ENCODE results near the gene PRC1.
A peak's percentile ranks its signal among the peaks of the same experiment; 100 is the strongest.
"Not testable (repeated sequence)": the region's sequence is repeated elsewhere in the genome, so short reads cannot be mapped to it uniquely, and the experiment has no call there.

Gene PRC1

DNA sequence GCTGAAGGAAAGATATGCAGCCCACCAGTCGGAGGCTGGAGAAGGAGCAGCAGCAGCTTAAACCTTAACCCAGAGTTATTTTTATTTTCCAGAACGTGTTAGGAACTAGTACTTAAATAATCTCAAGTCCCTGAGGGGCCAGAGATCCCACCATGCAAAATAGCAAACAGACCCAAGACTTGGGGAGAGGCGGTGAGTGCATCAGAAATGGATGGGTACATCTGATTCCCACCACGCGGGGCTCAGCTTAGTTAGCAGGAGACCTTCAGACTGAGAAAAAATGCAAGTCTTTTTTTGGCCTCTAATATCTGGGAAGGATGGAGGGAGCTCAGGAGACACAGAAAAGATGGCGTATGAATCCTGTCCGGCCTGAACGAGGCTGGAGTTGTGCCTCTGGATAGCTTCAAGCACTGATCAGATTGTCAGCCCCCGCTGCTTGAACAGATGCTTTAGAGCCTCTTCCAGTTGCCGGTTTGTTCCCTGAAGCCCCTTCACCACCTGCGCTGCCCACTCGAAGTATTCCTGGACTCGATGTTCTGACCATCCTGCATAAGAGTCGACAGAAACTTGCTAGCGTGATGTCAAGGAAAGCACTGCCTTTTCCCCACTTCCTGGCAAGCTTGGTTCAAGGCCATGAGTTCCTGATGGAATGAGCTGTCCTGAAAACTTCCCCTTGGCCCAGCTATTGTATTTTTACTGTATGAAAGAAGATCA is 63.3 kb downstream of the PRC1 start:
- DNase-seq (ENCODE audit: extremely low read depth, insufficient read length): peak; percentile 41
- no peaks in the 10 kb centered on the region for H3K36me3 ChIP-seq (ENCODE audit: control insufficient read depth, insufficient read depth, low read length)
- TF ChIP-seq, protein P1, sequence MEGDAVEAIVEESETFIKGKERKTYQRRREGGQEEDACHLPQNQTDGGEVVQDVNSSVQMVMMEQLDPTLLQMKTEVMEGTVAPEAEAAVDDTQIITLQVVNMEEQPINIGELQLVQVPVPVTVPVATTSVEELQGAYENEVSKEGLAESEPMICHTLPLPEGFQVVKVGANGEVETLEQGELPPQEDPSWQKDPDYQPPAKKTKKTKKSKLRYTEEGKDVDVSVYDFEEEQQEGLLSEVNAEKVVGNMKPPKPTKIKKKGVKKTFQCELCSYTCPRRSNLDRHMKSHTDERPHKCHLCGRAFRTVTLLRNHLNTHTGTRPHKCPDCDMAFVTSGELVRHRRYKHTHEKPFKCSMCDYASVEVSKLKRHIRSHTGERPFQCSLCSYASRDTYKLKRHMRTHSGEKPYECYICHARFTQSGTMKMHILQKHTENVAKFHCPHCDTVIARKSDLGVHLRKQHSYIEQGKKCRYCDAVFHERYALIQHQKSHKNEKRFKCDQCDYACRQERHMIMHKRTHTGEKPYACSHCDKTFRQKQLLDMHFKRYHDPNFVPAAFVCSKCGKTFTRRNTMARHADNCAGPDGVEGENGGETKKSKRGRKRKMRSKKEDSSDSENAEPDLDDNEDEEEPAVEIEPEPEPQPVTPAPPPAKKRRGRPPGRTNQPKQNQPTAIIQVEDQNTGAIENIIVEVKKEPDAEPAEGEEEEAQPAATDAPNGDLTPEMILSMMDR (IDR thresholded peaks at IDR 0.05; ENCODE audit: insufficient read depth, low read length, poor library complexity, severe bottlenecking): no peak
- H3K4me3 ChIP-seq (replicated peaks; ENCODE audit: low read depth, low read length): peak overlapping the region; percentile 82
- no peaks in the 10 kb centered on the region for H3K27me3 ChIP-seq (replicated peaks; ENCODE audit: control insufficient read depth, insufficient read depth, low read length)

DNA sequence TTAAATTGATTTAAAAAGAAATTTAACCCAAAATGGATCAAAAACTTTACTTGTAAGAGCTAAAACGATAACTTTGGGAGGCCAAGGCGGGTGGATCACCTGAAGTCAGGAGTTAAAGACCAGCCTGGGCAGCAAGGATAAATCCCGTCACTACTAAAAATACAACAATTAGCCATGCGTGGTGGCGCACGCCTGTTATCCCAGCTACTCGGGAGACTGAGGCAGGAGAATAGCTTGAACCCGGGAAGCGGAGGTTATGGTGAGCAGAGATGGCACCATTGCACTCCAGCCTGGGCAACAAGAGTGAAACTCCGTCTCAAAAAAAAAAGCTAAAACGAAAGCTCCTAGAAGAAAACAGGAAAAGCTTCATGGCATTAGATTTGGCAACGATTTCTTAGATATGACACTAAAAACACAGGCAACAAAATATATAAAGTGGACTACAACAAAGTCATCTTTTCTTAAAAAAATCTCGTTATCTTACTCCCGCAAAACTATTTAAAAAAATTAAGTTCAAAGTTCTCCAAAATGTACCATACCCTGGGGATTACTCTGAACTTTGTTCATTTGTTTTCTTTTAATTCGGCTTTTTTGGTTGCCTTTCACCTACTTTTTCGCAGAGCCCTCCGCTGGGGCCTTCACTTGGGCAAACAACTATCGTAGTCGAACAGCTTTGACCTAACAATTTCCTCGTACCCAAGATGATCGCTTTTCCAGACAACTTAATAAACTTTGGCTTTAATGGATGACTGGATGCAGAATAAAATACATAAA is 64.9 kb downstream of the PRC1 start:
- DNase-seq (ENCODE audit: extremely low read depth, insufficient read length): no peak
- peak overlapping the region; percentile 82 for H3K4me3 ChIP-seq (replicated peaks; ENCODE audit: low read depth, low read length)
- H3K36me3 ChIP-seq (ENCODE audit: control insufficient read depth, insufficient read depth, low read length): no peaks in the 10 kb centered on the region
- TF ChIP-seq, protein P1 (IDR thresholded peaks at IDR 0.05; ENCODE audit: insufficient read depth, low read length, poor library complexity, severe bottlenecking): no peak
- H3K27me3 ChIP-seq (replicated peaks; ENCODE audit: control insufficient read depth, insufficient read depth, low read length): no peaks in the 10 kb centered on the region

DNA sequence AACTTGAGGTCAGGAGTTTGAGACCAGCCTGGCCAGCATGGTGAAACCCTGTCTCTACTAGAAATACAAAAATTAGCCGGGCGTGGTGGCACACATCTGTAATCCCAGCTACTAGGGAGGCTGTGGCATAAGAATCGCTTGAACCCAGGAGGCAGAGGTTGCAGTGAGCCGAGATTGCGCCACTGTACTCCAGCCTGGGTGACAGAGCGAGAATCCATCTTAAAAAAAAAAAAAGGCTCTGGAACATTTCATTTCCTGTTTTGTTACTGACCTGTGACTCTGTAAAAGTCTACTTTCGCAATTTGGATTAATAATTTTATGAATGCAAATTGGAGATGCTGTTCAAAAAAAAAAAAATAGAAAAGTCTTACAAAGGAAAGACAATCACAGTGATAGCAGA is 66.2 kb downstream of the PRC1 start:
- H3K27me3 ChIP-seq (replicated peaks; ENCODE audit: control insufficient read depth, insufficient read depth, low read length); DNase-seq (ENCODE audit: extremely low read depth, insufficient read length); H3K36me3 ChIP-seq (ENCODE audit: control insufficient read depth, insufficient read depth, low read length); H3K4me3 ChIP-seq (replicated peaks; ENCODE audit: low read depth, low read length): not testable (repeated sequence)

DNA sequence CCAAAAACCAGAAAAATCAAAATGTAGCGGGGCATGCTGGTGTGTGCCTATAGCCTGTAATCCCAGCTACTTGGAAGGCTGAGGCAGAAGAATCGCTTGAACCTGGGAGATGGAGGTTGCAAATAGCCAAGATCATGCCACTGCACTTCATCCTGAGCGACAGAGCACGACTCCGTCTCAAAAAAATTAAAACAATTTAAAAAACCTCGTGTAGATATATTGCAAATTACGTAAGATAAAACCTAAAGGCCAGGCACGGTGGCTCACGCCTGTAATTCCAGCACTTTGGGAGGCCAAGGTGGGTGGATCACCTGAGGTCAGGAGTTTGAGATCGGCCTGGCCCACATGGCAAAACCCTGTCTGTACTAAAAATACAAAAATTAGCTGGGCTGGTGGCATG is 67.6 kb downstream of the PRC1 start:
- not testable (repeated sequence) for H3K4me3 ChIP-seq (replicated peaks; ENCODE audit: low read depth, low read length); DNase-seq (ENCODE audit: extremely low read depth, insufficient read length); H3K36me3 ChIP-seq (ENCODE audit: control insufficient read depth, insufficient read depth, low read length); H3K27me3 ChIP-seq (replicated peaks; ENCODE audit: control insufficient read depth, insufficient read depth, low read length)

DNA sequence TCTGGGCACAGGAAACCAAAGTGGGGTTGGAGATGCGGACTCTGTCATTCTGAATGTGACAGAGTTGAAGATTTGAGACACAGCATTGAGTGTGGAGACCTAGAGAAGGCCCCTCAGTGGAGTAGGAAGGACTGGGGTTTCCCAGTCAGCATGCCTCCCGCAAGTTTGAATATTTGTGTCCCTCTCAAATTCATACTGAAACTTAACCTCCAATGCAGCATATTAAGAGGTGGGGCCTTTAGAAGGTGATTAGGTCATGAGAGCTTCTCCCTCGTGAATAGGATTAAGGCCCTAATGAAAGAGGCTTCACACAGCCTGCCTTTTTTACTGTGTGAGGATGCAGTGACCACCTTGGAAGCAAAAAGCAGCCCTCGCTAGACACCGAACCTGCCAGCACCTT is 70.0 kb downstream of the PRC1 start:
- H3K27me3 ChIP-seq (replicated peaks; ENCODE audit: control insufficient read depth, insufficient read depth, low read length): no peaks in the 10 kb centered on the region
- H3K36me3 ChIP-seq (ENCODE audit: control insufficient read depth, insufficient read depth, low read length): peaks cover 10% of the 10 kb centered on the region
- TF ChIP-seq, protein P1 (IDR thresholded peaks at IDR 0.05; ENCODE audit: insufficient read depth, low read length, poor library complexity, severe bottlenecking): no peak
- H3K4me3 ChIP-seq (replicated peaks; ENCODE audit: low read depth, low read length): no peak overlapping the region
- DNase-seq (ENCODE audit: extremely low read depth, insufficient read length): no peak

DNA sequence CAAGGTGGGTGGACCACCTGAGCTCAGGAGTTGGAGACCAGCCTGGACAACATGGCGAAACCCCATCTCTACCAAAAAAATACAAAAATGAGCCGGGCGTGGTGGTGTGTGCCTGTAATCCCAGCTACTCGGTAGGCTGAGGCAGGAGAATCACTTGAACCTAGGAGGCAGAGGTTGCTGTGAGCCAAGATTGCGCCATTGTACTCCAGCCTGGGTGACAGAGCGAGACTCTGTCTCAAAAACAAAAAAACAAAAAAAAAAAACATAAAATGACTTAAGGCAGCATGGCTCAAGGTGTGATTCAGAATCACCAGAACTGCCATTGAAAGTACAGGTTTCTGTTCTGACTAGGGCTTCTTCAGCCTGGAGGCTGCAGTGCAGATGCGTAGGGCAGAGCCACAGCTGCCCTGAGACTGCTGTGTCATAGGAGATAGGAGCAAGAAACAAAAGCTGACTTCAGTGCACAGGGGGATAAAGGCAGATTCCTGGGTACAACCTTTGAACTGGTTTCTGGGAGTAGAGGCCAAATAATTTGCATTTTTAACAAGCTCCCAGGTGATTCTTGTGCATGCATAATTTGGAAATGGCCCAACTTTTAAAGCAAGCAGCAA is 71.5 kb downstream of the PRC1 start:
- H3K27me3 ChIP-seq (replicated peaks; ENCODE audit: control insufficient read depth, insufficient read depth, low read length); DNase-seq (ENCODE audit: extremely low read depth, insufficient read length); H3K4me3 ChIP-seq (replicated peaks; ENCODE audit: low read depth, low read length): not testable (repeated sequence)
- peaks cover 18% of the 10 kb centered on the region for H3K36me3 ChIP-seq (ENCODE audit: control insufficient read depth, insufficient read depth, low read length)

DNA sequence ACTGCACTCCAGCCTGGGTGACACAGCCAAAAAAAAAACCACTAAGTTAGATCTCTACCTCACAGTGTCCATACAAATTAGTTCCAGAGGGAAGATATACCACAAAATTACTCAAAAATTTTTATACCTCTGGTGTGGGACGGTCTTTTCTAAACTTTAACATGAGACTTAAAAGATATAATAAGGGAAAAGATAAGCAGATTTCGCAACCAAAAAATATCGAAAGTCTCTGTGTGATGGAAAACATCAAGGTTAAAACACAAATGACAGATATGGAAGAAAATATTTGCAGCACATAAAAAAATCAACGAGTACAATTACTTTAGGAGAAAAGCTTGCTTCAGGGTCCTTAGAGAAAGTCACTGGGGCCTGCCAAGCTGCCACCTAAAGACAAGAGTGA is 72.4 kb downstream of the PRC1 start:
- Histone ChIP-seq H3K36me3 (ENCODE audit: control insufficient read depth, insufficient read depth, low read length) (peaks cover 24% of the 10 kb centered on the region), H3K27me3 (replicated peaks; ENCODE audit: control insufficient read depth, insufficient read depth, low read length) (no peaks in the 10 kb centered on the region), H3K4me3 (replicated peaks; ENCODE audit: low read depth, low read length) (no peak overlapping the region)
- TF ChIP-seq, protein P1 (IDR thresholded peaks at IDR 0.05; ENCODE audit: insufficient read depth, low read length, poor library complexity, severe bottlenecking): no peak
- DNase-seq (ENCODE audit: extremely low read depth, insufficient read length): no peak
